HUES48 (cell line): ENCODE data around the gene KIF22.
"Not testable (repeated sequence)": the region's sequence is repeated elsewhere in the genome, so short reads cannot be mapped to it uniquely, and the experiment has no call there.

Source experiments
- H3K27ac ChIP-seq: one replicate; pipeline ENCODE4 v1.7.0; 2013; ENCODE audit warnings: low read depth, low read length, inconsistent platforms
- H3K27me3 ChIP-seq: 2 replicates; pipeline ENCODE4 v1.6.1; 2013; ENCODE audit warnings: mild to moderate bottlenecking, low read length; ENCODE audit not compliant: control insufficient read depth, insufficient read depth
- H3K36me3 ChIP-seq: 2 replicates; pipeline ENCODE4 v1.6.1; 2013; ENCODE audit warnings: low read length; ENCODE audit not compliant: control insufficient read depth, insufficient read depth
- H3K4me1 ChIP-seq: 2 replicates; pipeline ENCODE4 v1.6.1; 2013; ENCODE audit warnings: mild to moderate bottlenecking, low read length; ENCODE audit not compliant: control insufficient read depth, insufficient read depth
- H3K4me3 ChIP-seq: 2 replicates; pipeline ENCODE4 v1.5.1; 2013; ENCODE audit warnings: mild to moderate bottlenecking, low read depth, low read length
- H3K9ac ChIP-seq: 2 replicates; pipeline ENCODE4 v1.6.1; 2013; ENCODE audit warnings: mild to moderate bottlenecking, low read depth, low read length, moderate library complexity
- H3K9me3 ChIP-seq: 2 replicates; pipeline ENCODE4 v1.6.1; 2013; ENCODE audit warnings: low read length; ENCODE audit not compliant: control insufficient read depth, insufficient read depth

Gene KIF22

DNA sequence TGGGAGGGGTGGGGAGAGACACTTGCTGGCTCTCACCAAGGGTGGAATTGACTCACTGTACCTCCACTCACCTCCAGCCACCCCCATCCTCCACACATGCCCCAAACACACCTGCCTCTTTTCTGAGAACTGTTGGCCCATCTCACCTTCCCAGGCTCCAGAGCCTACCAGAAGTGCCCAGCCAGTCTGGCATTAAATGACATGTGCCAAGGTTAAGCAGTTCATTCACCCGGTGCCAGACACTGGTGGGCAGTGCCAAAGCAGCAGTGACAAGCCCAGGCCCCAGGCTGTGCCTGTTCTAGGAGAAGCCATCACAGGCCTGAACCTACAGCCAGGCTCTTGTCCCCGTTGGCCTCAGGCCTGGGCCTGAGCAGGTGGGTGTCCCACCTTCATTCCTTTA lies 40.9 kb downstream of the KIF22 start:
- H3K27me3 ChIP-seq, result no peaks in the 10 kb centered on the region
- no peak overlapping the region for H3K4me3 ChIP-seq
- H3K27ac ChIP-seq, result no peak overlapping the region
- H3K9me3 ChIP-seq, result no peaks in the 10 kb centered on the region
- no peaks in the 10 kb centered on the region for H3K36me3 ChIP-seq
- no peak overlapping the region for H3K9ac ChIP-seq
- H3K4me1 ChIP-seq, result no peaks in the 10 kb centered on the region

DNA sequence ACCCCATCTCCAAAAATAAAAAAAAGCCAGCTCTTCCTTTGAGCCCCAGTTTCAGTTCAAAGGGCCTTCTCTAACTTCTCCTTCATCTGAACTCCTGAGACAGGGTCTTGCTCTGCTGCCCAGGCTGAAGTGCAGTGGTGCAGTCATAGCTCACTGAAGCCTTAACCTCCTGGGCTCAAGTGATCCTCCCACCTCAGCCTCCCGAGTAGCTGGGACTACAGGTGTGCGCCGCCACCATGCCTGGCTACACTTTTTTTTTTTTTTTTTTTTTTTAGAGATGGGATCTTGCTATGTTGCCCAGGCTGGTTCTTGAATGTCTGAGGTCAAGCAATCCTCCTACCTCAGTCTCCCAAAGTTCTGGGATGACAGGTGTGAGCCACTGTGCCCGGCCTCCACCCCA lies 42.7 kb downstream of the KIF22 start:
- H3K9me3 ChIP-seq, H3K36me3 ChIP-seq, H3K4me1 ChIP-seq, H3K4me3 ChIP-seq, H3K9ac ChIP-seq, H3K27me3 ChIP-seq, H3K27ac ChIP-seq: not testable (repeated sequence)

DNA sequence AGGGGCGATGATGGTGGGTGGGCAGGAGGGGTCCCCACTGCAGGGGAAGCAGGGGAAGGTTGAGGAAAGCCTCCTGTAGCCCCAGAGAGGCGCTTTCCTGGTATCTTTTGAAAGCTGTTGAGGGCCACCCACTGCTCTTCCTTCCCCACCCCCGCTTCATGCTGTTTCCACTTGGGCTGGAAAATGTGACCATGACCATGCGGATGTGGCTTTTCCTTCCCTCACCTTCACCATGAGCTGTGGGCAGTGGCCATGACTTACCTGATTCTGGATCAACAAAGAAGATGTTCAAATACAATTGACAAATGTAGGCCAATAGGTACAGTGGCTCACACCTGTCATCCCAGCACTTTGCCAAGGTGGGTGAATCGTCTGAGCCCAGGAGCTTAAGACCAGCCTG lies 43.5 kb downstream of the KIF22 start:
- Histone ChIP-seq H3K9me3 (no peaks in the 10 kb centered on the region), H3K27ac (no peak overlapping the region), H3K4me3 (no peak overlapping the region), H3K36me3 (no peaks in the 10 kb centered on the region), H3K27me3 (no peaks in the 10 kb centered on the region), H3K9ac (no peak overlapping the region), H3K4me1 (no peaks in the 10 kb centered on the region)

DNA sequence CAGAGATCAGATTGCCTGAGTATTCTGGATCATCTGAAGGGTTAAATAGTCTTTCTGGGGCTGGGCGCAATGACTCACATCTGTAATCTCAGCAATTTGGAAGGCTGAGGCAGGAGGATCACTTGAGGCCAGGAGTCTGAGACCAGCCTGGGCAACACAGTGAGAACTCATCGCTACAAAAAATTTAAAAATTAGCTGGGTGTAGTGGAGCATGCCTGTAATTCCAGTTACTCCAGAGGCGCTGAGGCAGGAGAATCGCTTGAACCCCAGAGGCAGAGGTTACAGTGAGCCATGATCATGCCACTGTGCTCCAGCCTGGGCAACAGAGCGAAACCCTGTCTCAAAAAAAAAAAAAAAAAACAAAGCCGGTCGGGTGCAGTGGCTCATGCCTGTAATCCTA lies 45.4 kb downstream of the KIF22 start:
- Histone ChIP-seq H3K4me3 (no peak overlapping the region), H3K9ac (no peak overlapping the region), H3K27ac (no peak overlapping the region), H3K36me3 (no peaks in the 10 kb centered on the region), H3K4me1 (no peaks in the 10 kb centered on the region), H3K27me3 (no peaks in the 10 kb centered on the region), H3K9me3 (no peaks in the 10 kb centered on the region)

DNA sequence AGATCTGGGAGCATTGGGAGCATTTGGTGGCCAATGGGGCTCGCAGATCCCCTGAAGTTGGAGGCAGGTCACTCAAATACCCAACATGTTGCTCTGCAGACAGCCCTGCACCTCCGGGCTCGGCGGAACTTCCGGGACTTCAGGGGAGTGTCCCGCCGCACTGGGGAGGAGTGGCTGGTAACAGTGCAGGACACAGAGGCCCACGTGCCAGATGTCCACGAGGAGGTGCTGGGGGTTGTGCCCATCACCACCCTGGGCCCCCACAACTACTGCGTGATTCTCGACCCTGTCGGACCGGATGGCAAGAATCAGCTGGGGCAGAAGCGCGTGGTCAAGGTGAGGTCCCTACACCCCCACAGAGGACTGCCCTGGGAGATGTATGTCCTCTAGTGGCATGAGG lies 46.1 kb downstream of the KIF22 start:
- no peak overlapping the region for H3K9ac ChIP-seq
- H3K27ac ChIP-seq, result no peak overlapping the region
- H3K36me3 ChIP-seq, result no peaks in the 10 kb centered on the region
- no peaks in the 10 kb centered on the region for H3K4me1 ChIP-seq
- no peaks in the 10 kb centered on the region for H3K27me3 ChIP-seq
- H3K4me3 ChIP-seq, result no peak overlapping the region
- H3K9me3 ChIP-seq, result no peaks in the 10 kb centered on the region

DNA sequence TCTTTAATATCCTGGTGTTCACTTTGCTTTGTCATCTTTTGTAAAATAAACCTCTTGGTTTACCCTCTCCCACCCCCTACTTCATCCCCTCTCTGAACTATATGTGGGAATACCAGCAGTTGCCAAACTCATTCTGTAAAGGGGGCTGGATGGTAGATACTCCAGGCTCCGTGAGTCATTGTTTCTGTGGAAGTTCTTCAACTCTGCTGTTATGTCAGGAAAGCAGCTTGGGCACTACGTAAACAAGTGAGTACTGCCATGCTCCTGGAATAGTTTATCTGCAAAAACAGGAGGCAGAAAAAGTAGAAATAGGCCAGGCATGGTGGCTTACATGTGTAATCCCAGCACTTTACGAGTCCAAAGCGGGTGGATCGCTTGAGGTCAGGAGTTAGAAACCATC lies 47.3 kb downstream of the KIF22 start:
- Histone ChIP-seq H3K4me3 (no peak overlapping the region), H3K4me1 (no peaks in the 10 kb centered on the region), H3K36me3 (no peaks in the 10 kb centered on the region), H3K27me3 (no peaks in the 10 kb centered on the region), H3K27ac (no peak overlapping the region), H3K9me3 (no peaks in the 10 kb centered on the region), H3K9ac (no peak overlapping the region)

DNA sequence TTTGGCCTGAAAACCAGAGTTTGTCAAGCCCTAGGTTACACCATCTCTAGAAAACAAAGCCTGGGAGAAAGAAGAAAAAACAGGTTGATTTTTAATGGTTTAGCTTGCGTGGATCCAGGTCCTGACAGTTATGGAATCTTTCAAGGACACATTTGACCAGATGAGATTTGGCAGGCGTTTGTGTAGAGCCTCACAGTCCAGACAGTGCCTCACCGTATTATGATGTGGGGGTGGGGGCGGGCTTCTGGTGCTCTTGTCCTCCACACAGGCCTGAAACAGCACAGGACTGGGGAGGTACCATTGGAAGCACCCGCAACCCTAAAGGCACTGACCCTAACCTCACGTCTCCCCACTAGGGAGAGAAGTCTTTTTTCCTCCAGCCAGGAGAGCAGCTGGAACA lies 49.3 kb downstream of the KIF22 start:
- Histone ChIP-seq H3K4me3 (no peak overlapping the region), H3K9ac (no peak overlapping the region), H3K4me1 (no peaks in the 10 kb centered on the region), H3K36me3 (no peaks in the 10 kb centered on the region), H3K9me3 (no peaks in the 10 kb centered on the region), H3K27me3 (no peaks in the 10 kb centered on the region), H3K27ac (no peak overlapping the region)

DNA sequence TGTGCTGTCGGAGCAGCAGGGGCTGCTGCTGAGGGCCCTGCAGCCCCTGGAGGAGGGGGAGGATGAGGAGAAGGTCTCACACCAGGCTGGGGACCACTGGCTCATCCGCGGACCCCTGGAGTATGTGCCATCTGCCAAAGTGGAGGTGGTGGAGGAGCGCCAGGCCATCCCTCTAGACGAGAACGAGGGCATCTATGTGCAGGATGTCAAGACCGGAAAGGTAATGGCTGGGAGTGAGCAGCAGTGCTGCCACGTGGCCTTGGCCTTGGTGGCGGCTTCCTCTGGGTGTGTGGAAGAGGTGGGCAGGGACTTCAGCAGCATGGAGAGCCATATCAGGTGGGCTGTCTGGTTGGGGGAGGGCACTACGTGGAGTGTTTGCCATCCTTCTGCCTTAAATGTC lies 49.7 kb downstream of the KIF22 start:
- no peaks in the 10 kb centered on the region for H3K27me3 ChIP-seq
- H3K36me3 ChIP-seq, result no peaks in the 10 kb centered on the region
- H3K9ac ChIP-seq, result no peak overlapping the region

DNA sequence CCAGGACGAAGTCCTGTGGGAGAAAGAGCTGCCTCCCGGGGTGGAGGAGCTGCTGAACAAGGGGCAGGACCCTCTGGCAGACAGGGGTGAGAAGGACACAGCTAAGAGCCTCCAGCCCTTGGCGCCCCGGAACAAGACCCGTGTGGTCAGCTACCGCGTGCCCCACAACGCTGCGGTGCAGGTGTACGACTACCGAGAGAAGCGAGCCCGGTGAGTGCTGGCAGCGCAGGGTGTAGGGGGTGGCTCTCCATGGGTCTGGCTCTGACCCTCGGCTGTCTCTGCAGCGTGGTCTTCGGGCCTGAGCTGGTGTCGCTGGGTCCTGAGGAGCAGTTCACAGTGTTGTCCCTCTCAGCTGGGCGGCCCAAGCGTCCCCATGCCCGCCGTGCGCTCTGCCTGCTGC lies 51.1 kb downstream of the KIF22 start:
- Histone ChIP-seq H3K4me3 (no peak overlapping the region), H3K27me3 (no peaks in the 10 kb centered on the region), H3K27ac (no peak overlapping the region), H3K36me3 (no peaks in the 10 kb centered on the region), H3K9me3 (no peaks in the 10 kb centered on the region), H3K4me1 (no peaks in the 10 kb centered on the region), H3K9ac (no peak overlapping the region)

More for the DNA sequence above, 49.7 kb downstream of the KIF22 start:
- no peaks in the 10 kb centered on the region for H3K9me3 ChIP-seq
- no peak overlapping the region for H3K27ac ChIP-seq
- H3K4me1 ChIP-seq, result no peaks in the 10 kb centered on the region
- H3K4me3 ChIP-seq, result no peak overlapping the region

DNA sequence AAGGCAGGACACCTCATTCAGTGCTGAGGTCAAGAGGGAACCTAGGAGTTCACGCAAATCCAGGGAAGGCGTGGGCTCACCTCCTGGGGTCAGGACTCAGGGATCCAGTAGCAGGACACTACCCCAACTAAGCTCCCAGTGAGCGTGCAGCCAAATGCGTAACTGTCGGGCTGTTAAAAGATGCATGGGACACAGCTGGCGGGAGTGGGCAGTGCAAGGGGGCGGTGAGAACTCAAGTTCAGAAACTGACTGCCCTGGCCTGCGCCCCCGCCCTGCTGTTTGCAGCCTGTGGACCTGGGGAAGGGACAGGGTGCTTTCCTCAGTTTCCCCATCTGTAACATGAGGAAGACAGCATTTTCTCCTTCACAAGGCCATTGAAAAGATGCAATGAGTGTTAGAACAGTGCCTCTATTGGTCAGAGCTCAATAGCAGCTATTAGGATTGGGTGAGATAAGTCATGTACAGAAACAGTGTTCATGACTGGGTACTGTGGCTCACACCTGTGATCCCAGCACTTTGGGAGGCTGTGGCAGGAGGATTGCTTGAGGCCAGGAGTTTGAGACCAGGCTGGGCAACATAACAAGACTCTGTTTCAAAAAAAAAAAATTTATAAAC lies 52.3 kb downstream of the KIF22 start:
- Histone ChIP-seq H3K9ac (no peak overlapping the region), H3K4me3 (no peak overlapping the region), H3K4me1 (no peaks in the 10 kb centered on the region), H3K9me3 (no peaks in the 10 kb centered on the region), H3K36me3 (no peaks in the 10 kb centered on the region), H3K27me3 (no peaks in the 10 kb centered on the region), H3K27ac (no peak overlapping the region)

DNA sequence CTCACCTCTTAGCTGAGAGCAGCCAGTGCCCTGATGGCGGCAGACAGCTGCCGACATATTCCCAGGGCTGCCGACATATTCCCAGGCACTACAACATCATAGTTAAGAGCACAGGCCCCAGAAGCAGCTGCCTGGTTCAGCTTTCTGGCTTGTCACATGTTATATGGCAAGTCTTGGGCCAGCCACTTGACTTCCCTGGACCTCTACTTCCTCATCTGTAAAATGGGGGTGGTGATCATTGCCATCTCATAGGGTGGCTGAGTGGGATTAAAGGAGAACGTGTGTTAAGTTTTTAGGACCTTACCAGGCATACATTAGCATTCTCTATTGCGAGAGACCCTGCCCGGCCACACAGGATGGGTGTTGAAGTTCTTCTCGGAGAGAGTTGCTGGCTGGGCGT lies 53.4 kb downstream of the KIF22 start:
- Histone ChIP-seq H3K9ac (no peak overlapping the region), H3K36me3 (no peaks in the 10 kb centered on the region), H3K27me3 (no peaks in the 10 kb centered on the region), H3K9me3 (no peaks in the 10 kb centered on the region), H3K27ac (no peak overlapping the region), H3K4me3 (no peak overlapping the region), H3K4me1 (no peaks in the 10 kb centered on the region)
